ENCODE results near the gene ZNF273. TPM values are rescaled to one million over a fixed set of nuclear protein-coding genes. Genes with fewer than 3 reads are reported as not detected.
"Not testable (repeated sequence)": the region's sequence is repeated elsewhere in the genome, so short reads cannot be mapped to it uniquely, and the experiment has no call there.

Gene ZNF273
- total RNA-seq, 1 donor = 3.9 TPM

GRCh38 chr7:64904008-64904407 is 935 bp downstream of the ZNF273 start:
- no peak for TF ChIP-seq CTCF (IDR thresholded peaks at IDR 0.05; ENCODE audit: insufficient read depth, low read depth, low read length)
- no peak for DNase-seq (ENCODE audit: low read depth)
- H3K4me3 ChIP-seq (ENCODE audit: low read depth, low read length) = peak overlapping the region; percentile 84

- no peak for TF ChIP-seq CTCF (IDR thresholded peaks at IDR 0.05; ENCODE audit: insufficient read depth, low read depth, low read length)
- peak; percentile 15 for DNase-seq (ENCODE audit: low read depth)
- peak overlapping the region; percentile 22 for H3K4me3 ChIP-seq (ENCODE audit: low read depth, low read length)
These were observed 2.1 kb downstream of the ZNF273 start for GRCh38 chr7:64905133-64905532.

- TF ChIP-seq CTCF (IDR thresholded peaks at IDR 0.05; ENCODE audit: insufficient read depth, low read depth, low read length) = no peak
- H3K4me3 ChIP-seq (ENCODE audit: low read depth, low read length) = peak overlapping the region; percentile 22
These were observed 2.5 kb downstream of the ZNF273 start for GRCh38 chr7:64905547-64905946.

GRCh38 chr7:64907641-64908326 is 4.7 kb downstream of the ZNF273 start:
- no peak for TF ChIP-seq CTCF (IDR thresholded peaks at IDR 0.05; ENCODE audit: insufficient read depth, low read depth, low read length)
- no peak overlapping the region for H3K4me3 ChIP-seq (ENCODE audit: low read depth, low read length)
- no peak for DNase-seq (ENCODE audit: low read depth)

More at GRCh38 chr7:64905547-64905946, 2.5 kb downstream of the ZNF273 start:
- DNase-seq (ENCODE audit: low read depth) = no peak

- DNase-seq (ENCODE audit: low read depth) = no peak
- TF ChIP-seq CTCF (IDR thresholded peaks at IDR 0.05; ENCODE audit: insufficient read depth, low read depth, low read length) = no peak
- no peak overlapping the region for H3K4me3 ChIP-seq (ENCODE audit: low read depth, low read length)
These were observed 5.3 kb downstream of the ZNF273 start for GRCh38 chr7:64908358-64908757.

- TF ChIP-seq CTCF (IDR thresholded peaks at IDR 0.05; ENCODE audit: insufficient read depth, low read depth, low read length) = no peak
- no peak for DNase-seq (ENCODE audit: low read depth)
- H3K4me3 ChIP-seq (ENCODE audit: low read depth, low read length) = no peak overlapping the region
These were observed 11.5 kb downstream of the ZNF273 start for GRCh38 chr7:64914557-64914956.

- not testable (repeated sequence) for DNase-seq (ENCODE audit: low read depth); H3K4me3 ChIP-seq (ENCODE audit: low read depth, low read length)
These were observed 12.2 kb downstream of the ZNF273 start for GRCh38 chr7:64915301-64915700.

- not testable (repeated sequence) for DNase-seq (ENCODE audit: low read depth); H3K4me3 ChIP-seq (ENCODE audit: low read depth, low read length)
These were observed 25.4 kb downstream of the ZNF273 start for GRCh38 chr7:64928252-64929187.
